Neural cell (in vitro differentiated cells): Measurements from ENCODE around the gene HUNK. TPM values are rescaled to one million over a fixed set of nuclear protein-coding genes. Genes with fewer than 3 reads are reported as not detected.

Source experiments
- H2AFZ ChIP-seq: fragments of 200-600, 300-800 bp; sonication (generic), shearing (Covaris generic); 2 replicates; pipeline ENCODE4 v1.6.0; 2014; ENCODE audit warnings: low read depth, mild to moderate bottlenecking, antibody characterized with exemption, low read length, moderate library complexity
- H3F3A ChIP-seq: fragments of 200-600 bp; shearing (Covaris generic); 2 replicates; pipeline ENCODE4 v1.6.1; 2016; ENCODE audit warnings: mild to moderate bottlenecking, moderate library complexity, mixed read lengths, antibody characterized with exemption, low read length; ENCODE audit not compliant: insufficient read depth, poor library complexity, severe bottlenecking
- H3K27ac ChIP-seq: fragments of 200-600, 300-800 bp; sonication (generic), shearing (Covaris generic); 2 replicates; pipeline ENCODE4 v1.5.1; 2014; ENCODE audit warnings: mild to moderate bottlenecking, low read length, moderate library complexity
- H3K27me3 ChIP-seq: fragments of 300-800, 200-600 bp; sonication (generic), shearing (Covaris generic); 2 replicates; pipeline ENCODE4 v1.6.0; 2014; ENCODE audit warnings: mild to moderate bottlenecking, low read depth, low read length, moderate library complexity; ENCODE audit not compliant: insufficient read depth
- H3K36me3 ChIP-seq: fragments of 300-800, 200-600 bp; sonication (generic), shearing (Covaris generic); 2 replicates; pipeline ENCODE4 v1.5.1; 2014; ENCODE audit warnings: mild to moderate bottlenecking, antibody characterized with exemption, low read length, moderate library complexity; ENCODE audit not compliant: insufficient read depth
- H3K4me2 ChIP-seq: fragments of 300-800, 200-600 bp; sonication (generic), shearing (Covaris generic); 2 replicates; pipeline ENCODE4 v1.6.0; 2014; ENCODE audit warnings: mild to moderate bottlenecking, low read length
- H3K4me3 ChIP-seq: fragments of 300-800, 200-600 bp; sonication (generic), shearing (Covaris generic); 2 replicates; pipeline ENCODE4 v1.5.1; 2014; ENCODE audit warnings: mild to moderate bottlenecking, low read length, moderate library complexity
- H3K79me2 ChIP-seq: fragments of 200-600 bp; shearing (Covaris generic); replicated peaks from 2 replicates; pipeline ENCODE4 v1.6.0; 2014; ENCODE audit warnings: mild to moderate bottlenecking, low read length, moderate library complexity; ENCODE audit not compliant: insufficient read depth
- H3K9ac ChIP-seq: fragments of 300-800, 200-600 bp; sonication (generic), shearing (Covaris generic); 2 replicates; pipeline ENCODE4 v1.6.1; 2016; ENCODE audit warnings: mild to moderate bottlenecking, low read length, mixed read lengths
- H3K9me2 ChIP-seq: fragments of 200-600 bp; shearing (Covaris generic); 2 replicates; pipeline ENCODE4 v1.6.1; 2016; ENCODE audit warnings: mild to moderate bottlenecking, low read length, mixed read lengths; ENCODE audit not compliant: insufficient read depth
- H3K9me3 ChIP-seq: fragments of 200-600, 300-800 bp; sonication (generic), shearing (Covaris generic); 2 replicates; pipeline ENCODE4 v1.6.1; 2016; ENCODE audit warnings: mild to moderate bottlenecking, mixed run types, low read length, moderate library complexity, mixed read lengths
- H4K20me1 ChIP-seq: fragments of 200-600 bp; shearing (Covaris generic); 2 replicates; pipeline ENCODE4 v1.6.1; 2016; ENCODE audit warnings: mild to moderate bottlenecking, mixed run types; ENCODE audit not compliant: insufficient read depth
- EP300 ChIP-seq: fragments of 450-650 bp; conservative IDR thresholded peaks from 2 replicates; pipeline ENCODE4 v1.6.1; 2014; ENCODE audit warnings: antibody characterized with exemption, mild to moderate bottlenecking, moderate library complexity; ENCODE audit not compliant: poor library complexity, severe bottlenecking
- EZH2 ChIP-seq: fragments of 200-600, 300-800 bp; shearing (Covaris generic), sonication (generic); IDR thresholded peaks from 2 replicates; pipeline ENCODE4 v1.6.1; 2014; ENCODE audit warnings: antibody characterized with exemption, low read length, borderline replicate concordance, mild to moderate bottlenecking; ENCODE audit not compliant: insufficient read depth, poor library complexity, severe bottlenecking
- MXI1 ChIP-seq: fragments of 450-650 bp; conservative IDR thresholded peaks from 2 replicates; pipeline ENCODE4 v1.6.1; 2014; ENCODE audit warnings: antibody characterized with exemption, mild to moderate bottlenecking; ENCODE audit not compliant: poor library complexity, severe bottlenecking
- POLR2AphosphoS5 ChIP-seq: IDR thresholded peaks from 2 replicates; pipeline ENCODE4 v1.6.1; 2012
- RAD21 ChIP-seq: fragments of 450-650 bp; conservative IDR thresholded peaks from 2 replicates; pipeline ENCODE4 v1.6.1; 2014; ENCODE audit warnings: antibody characterized with exemption, mild to moderate bottlenecking, moderate library complexity
- SMC3 ChIP-seq: fragments of 450-650 bp; conservative IDR thresholded peaks from 2 replicates; pipeline ENCODE4 v1.6.1; 2014; ENCODE audit warnings: antibody characterized with exemption, mild to moderate bottlenecking, moderate library complexity; ENCODE audit not compliant: poor library complexity
- TAF1 ChIP-seq: IDR thresholded peaks from 2 replicates; pipeline ENCODE4 v1.6.1; 2012; ENCODE audit warnings: low read depth
- polyA plus RNA-seq: library from polyadenylated mRNA; depleted of rRNA; stranded (reverse); fragments of >200 nt; gene quantifications from 2 replicates; pipeline ENCODE4 v1.2.3, GENCODE V29; 2014
- TF ChIP-seq, protein P1 (sequence below): IDR thresholded peaks from 2 replicates; pipeline ENCODE4 v1.6.1; 2012; ENCODE audit warnings: borderline replicate concordance
- TF ChIP-seq, protein P2 (sequence below): fragments of 450-650 bp; IDR thresholded peaks from 2 replicates; pipeline ENCODE4 v1.5.1; 2014; ENCODE audit warnings: antibody characterized with exemption, mild to moderate bottlenecking, moderate library complexity; ENCODE audit not compliant: poor library complexity, severe bottlenecking

HUNK gene
- polyA plus RNA-seq, 1 donor from 2014 or later = 9.3 TPM

DNA sequence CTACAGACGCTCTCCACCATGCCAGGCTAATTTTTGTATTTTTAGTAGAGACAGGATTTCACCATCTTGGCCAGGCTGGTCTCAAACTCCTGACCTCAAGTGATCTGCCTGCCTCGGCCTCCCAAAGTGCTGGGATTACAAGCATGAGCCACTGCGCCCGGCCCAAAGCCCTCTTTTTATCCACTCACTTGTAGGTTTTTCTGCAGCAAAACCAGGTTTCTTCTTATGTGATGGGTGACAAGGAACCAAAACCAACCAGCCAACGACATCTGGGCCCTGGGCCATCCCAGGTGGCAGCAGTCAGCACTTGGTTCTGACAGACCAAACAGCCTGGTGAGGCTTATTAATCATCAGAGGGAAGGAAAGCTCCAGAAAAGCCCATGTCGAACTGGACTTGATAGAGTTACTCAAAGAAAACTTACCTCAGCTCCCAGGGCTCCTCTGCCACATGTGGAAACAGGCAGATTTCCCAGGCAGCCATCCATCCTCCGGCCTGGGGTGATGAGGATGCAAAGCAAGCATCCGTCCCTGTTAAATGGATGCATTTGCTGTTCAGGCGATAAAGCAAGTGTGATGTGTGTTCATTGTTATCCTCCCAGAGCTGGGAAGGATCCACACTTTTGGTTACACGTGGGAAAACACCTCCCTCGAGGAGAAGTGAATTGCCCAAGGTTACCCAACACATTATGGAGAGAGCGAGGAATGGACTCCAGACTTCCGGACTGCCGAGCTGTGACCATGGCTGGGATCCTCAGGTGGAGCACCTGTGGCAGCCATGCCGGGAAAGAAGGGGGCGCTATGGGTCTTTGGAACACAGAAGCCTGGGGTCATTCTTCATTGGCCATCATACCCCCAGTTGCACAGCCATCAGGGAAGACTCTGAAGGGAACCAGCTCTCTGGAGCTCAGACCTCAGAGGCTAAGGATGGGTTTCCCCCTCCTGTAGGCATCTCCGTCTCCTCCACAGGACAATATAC lies 118.8 kb downstream of the HUNK start:
- Histone ChIP-seq H4K20me1 (no peaks in the 10 kb centered on the region), H3K27me3 (no peaks in the 10 kb centered on the region), H3K9me3 (no peaks in the 10 kb centered on the region), H3K36me3 (peaks cover 5% of the 10 kb centered on the region), H3K9ac (no peak overlapping the region), H3K9me2 (no peaks in the 10 kb centered on the region), H3F3A (no peaks in the 10 kb centered on the region), H3K27ac (no peak overlapping the region), H3K4me2 (no peak overlapping the region), H2AFZ (no peak overlapping the region), H3K4me3 (no peak overlapping the region), H3K79me2 (no peaks in the 10 kb centered on the region)
- TF ChIP-seq SMC3 (no peak), EZH2 (no peak)
- TF ChIP-seq, protein P1, sequence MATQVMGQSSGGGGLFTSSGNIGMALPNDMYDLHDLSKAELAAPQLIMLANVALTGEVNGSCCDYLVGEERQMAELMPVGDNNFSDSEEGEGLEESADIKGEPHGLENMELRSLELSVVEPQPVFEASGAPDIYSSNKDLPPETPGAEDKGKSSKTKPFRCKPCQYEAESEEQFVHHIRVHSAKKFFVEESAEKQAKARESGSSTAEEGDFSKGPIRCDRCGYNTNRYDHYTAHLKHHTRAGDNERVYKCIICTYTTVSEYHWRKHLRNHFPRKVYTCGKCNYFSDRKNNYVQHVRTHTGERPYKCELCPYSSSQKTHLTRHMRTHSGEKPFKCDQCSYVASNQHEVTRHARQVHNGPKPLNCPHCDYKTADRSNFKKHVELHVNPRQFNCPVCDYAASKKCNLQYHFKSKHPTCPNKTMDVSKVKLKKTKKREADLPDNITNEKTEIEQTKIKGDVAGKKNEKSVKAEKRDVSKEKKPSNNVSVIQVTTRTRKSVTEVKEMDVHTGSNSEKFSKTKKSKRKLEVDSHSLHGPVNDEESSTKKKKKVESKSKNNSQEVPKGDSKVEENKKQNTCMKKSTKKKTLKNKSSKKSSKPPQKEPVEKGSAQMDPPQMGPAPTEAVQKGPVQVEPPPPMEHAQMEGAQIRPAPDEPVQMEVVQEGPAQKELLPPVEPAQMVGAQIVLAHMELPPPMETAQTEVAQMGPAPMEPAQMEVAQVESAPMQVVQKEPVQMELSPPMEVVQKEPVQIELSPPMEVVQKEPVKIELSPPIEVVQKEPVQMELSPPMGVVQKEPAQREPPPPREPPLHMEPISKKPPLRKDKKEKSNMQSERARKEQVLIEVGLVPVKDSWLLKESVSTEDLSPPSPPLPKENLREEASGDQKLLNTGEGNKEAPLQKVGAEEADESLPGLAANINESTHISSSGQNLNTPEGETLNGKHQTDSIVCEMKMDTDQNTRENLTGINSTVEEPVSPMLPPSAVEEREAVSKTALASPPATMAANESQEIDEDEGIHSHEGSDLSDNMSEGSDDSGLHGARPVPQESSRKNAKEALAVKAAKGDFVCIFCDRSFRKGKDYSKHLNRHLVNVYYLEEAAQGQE = no peak

DNA sequence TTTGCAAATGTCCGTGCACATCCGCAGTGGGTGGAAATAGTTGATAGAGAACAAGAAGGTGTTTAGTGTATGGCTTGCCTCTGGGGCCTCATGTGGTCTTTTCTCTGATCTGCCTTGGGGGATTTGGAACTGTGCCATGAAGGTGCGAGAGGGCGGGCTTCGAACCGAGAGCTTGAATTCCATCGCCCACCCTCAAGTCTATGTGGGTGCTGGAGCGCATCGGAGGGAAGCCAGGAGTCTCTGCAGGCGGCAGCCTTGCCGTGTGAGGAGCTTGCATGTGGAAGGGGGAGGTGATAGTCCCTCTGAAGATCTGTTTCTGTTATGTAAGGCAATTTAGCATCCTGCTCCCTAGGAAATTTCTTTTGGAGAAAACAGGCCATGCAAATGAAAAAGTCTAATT lies 119.6 kb downstream of the HUNK start:
- Histone ChIP-seq H3K36me3 (peaks cover 5% of the 10 kb centered on the region), H2AFZ (no peak overlapping the region), H3K9me3 (no peaks in the 10 kb centered on the region), H3K4me3 (no peak overlapping the region), H3K79me2 (no peaks in the 10 kb centered on the region), H3K9me2 (no peaks in the 10 kb centered on the region), H3K27ac (no peak overlapping the region), H3F3A (no peaks in the 10 kb centered on the region), H4K20me1 (no peaks in the 10 kb centered on the region), H3K27me3 (no peaks in the 10 kb centered on the region), H3K4me2 (no peak overlapping the region), H3K9ac (no peak overlapping the region)
- TF ChIP-seq POLR2AphosphoS5 (no peak), EP300 (no peak), SMC3 (no peak), MXI1 (no peak), RAD21 (no peak), EZH2 (no peak), TAF1 (no peak)
- TF ChIP-seq, protein P2, sequence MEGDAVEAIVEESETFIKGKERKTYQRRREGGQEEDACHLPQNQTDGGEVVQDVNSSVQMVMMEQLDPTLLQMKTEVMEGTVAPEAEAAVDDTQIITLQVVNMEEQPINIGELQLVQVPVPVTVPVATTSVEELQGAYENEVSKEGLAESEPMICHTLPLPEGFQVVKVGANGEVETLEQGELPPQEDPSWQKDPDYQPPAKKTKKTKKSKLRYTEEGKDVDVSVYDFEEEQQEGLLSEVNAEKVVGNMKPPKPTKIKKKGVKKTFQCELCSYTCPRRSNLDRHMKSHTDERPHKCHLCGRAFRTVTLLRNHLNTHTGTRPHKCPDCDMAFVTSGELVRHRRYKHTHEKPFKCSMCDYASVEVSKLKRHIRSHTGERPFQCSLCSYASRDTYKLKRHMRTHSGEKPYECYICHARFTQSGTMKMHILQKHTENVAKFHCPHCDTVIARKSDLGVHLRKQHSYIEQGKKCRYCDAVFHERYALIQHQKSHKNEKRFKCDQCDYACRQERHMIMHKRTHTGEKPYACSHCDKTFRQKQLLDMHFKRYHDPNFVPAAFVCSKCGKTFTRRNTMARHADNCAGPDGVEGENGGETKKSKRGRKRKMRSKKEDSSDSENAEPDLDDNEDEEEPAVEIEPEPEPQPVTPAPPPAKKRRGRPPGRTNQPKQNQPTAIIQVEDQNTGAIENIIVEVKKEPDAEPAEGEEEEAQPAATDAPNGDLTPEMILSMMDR = no peak
- TF ChIP-seq, protein P1 = no peak
